Peyer's patch (tissue), 4 donors: Measurements from ENCODE around the gene BCKDHA. TPM values are rescaled to one million over a fixed set of nuclear protein-coding genes. Genes with fewer than 3 reads are reported as not detected.
A peak's percentile ranks its signal among the peaks of the same experiment; 100 is the strongest.

Experiments used
- DNase-seq, 3 donors: peaks; one replicate each; pipeline ENCODE4 v3.0.0-alpha.2; 2017 to 2019
- H3K27ac ChIP-seq, 4 donors: fragments of 200-600 bp; sonication (generic); one replicate each; pipeline ENCODE4 v1.5.1; 2016 to 2019
- H3K27me3 ChIP-seq, 2 donors: fragments of 200-600 bp; sonication (generic); one replicate each; pipeline ENCODE4 v1.5.1; 2019
- H3K36me3 ChIP-seq, 3 donors: fragments of 200-600 bp; sonication (generic); one replicate each; pipeline ENCODE4 v1.5.1; 2016 to 2019
- H3K4me1 ChIP-seq, 4 donors: fragments of 200-600 bp; sonication (generic); one replicate each; pipeline ENCODE4 v1.5.1; 2016 to 2019
- H3K4me3 ChIP-seq, 4 donors: fragments of 200-600 bp; sonication (generic); 1 replicate in 3 of 4; 2 replicates in 1 of 4; pipeline ENCODE4 v1.5.1; 2016 to 2019; ENCODE audit warnings: mild to moderate bottlenecking in 1 of 4
- H3K9me3 ChIP-seq, 4 donors: fragments of 200-600 bp; sonication (generic); one replicate each; pipeline ENCODE4 v1.5.1; 2016 to 2019; ENCODE audit warnings: mild to moderate bottlenecking in 1 of 4
- POLR2A ChIP-seq, 2 donors: fragments of 450-650 bp; IDR thresholded peaks; one replicate each; pipeline ENCODE4 v1.5.1; 2017; ENCODE audit warnings: antibody characterized with exemption in 2 of 2, mild to moderate bottlenecking in 2 of 2, moderate library complexity in 2 of 2
- total RNA-seq, 4 donors: library from RNA; depleted of rRNA; stranded (reverse); fragments of >200 nt; gene quantifications; one replicate each; pipeline ENCODE4 v1.1.0, GENCODE V29; 2016
- TF ChIP-seq, protein P1 (sequence below), 6 experiments: fragments of 450-650 bp in 4 of 6; fragments of 200-600 bp in 2 of 6; sonication (generic) in 1 of 6; IDR thresholded peaks; one replicate each; pipeline ENCODE4 v1.5.1; 2017 to 2019; ENCODE audit warnings: antibody characterized with exemption in 6 of 6, mild to moderate bottlenecking in 3 of 6, moderate library complexity in 1 of 6

Gene BCKDHA
- 10 to 100 TPM; 23.9 to 41.7 (median 30.7) TPM for total RNA-seq

- H3K27ac ChIP-seq, result peak within 1 kb of the TSS; percentile 85 to 97 (median 86)
- H3K4me3 ChIP-seq, result peak within 1 kb of the TSS; percentile 89 to 99 (median 92)
- TF ChIP-seq POLR2A (IDR thresholded peaks at IDR 0.05), result peak; percentile 29 to 62
- TF ChIP-seq, protein P1, sequence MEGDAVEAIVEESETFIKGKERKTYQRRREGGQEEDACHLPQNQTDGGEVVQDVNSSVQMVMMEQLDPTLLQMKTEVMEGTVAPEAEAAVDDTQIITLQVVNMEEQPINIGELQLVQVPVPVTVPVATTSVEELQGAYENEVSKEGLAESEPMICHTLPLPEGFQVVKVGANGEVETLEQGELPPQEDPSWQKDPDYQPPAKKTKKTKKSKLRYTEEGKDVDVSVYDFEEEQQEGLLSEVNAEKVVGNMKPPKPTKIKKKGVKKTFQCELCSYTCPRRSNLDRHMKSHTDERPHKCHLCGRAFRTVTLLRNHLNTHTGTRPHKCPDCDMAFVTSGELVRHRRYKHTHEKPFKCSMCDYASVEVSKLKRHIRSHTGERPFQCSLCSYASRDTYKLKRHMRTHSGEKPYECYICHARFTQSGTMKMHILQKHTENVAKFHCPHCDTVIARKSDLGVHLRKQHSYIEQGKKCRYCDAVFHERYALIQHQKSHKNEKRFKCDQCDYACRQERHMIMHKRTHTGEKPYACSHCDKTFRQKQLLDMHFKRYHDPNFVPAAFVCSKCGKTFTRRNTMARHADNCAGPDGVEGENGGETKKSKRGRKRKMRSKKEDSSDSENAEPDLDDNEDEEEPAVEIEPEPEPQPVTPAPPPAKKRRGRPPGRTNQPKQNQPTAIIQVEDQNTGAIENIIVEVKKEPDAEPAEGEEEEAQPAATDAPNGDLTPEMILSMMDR (IDR thresholded peaks at IDR 0.05), result peak in 3 of 6 experiments; percentile 2 to 24 (median 17)
- H3K27me3 ChIP-seq, result no peaks in the 10 kb centered on the region
- H3K36me3 ChIP-seq, result peaks cover 0 to 5% (median 0%) of the 10 kb centered on the region in 3 donors
- peak; percentile 98 to 100 (median 99) for DNase-seq
- H3K9me3 ChIP-seq, result no peaks in the 10 kb centered on the region
- H3K4me1 ChIP-seq, result peaks cover 0 to 19% (median 4%) of the 10 kb centered on the region in 4 donors
These were observed at the start of gene BCKDHA, which contains the start of gene EXOSC5 for GRCh38 chr19:41397086-41398049. BCKDHA (plus strand) TSS chr19:41397818; CDS start chr19:41397828, 10 bp downstream. EXOSC5 (minus strand) TSS chr19:41397359; CDS start chr19:41397328, 31 bp downstream.

DNA sequence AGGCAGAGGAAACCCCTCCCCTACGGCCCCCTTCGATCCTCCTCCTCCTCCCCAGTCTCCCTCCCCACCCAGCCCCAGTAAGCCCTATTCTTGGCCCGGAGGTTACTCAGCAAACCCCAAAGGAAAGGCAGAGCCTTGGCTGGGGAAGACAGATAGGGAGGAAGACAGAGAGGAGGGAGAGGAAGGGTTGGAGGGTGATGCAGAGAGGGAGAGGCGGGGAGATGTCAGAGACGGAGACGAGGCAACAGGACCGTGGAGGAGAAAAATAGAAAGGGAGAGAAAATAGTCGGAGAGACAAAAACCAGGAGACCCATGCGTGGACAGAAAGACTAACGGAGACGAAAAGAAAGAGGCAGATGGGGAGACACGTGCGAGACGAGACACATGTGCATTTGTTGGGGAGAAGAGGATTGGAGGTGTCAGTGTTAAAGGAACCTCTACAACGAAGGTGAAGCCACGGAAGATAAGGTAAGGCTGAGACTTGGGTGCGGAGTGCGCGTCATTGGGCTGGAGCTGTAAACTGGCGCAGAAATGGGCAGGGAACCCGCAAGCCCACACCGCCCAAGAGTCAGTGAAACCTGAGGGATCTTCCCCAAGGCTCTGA, 46.8 kb upstream of the BCKDHA start:
- no peak for DNase-seq

DNA sequence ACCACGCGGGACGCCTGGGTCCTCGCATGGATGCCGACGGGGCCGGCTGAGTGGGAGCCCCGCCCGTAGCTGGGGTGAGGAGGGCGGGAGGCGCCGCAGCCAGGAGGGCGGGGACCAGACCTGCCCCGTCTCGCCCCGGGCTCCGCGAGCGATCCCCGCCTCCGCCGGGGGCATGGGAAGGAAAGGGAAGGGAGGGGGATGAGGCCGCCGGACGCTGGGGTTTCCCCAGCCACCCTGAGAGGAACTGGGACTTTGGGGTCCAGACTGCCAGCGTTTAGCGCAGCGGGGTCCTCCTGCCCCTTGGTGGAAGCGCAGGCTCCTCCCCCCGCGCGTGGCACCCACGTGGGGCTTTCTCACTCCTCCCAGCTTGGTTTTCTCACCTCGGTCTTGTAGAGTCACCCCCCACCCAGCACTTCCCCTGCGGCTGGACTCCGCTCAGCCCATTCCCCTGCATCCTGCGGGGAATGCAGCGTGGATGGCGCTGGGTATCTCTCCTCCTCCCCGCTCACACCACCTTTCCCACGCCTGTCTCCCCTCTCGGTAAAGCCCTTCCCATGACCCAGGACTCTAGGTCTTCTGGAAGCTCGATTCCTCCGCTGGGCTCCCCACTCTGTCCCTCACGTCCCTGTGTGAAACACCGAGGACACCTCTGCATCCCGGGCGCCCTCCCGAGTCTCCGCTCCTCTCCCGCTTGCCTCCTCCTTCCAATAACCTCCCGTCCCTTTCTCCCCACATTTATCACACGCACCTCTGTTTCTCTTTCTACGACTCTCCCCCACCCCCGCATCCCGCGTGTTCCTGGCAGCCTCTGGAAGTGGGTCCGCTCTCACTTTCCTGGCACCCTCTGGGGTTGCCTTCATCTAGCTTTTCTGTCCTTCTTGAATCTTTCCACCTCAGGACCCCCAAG, 46.0 kb upstream of the BCKDHA start:
- peak; percentile 67 to 94 (median 93) for DNase-seq
- H3K9me3 ChIP-seq, result no peaks in the 10 kb centered on the region
- H3K4me1 ChIP-seq, result peaks cover 0 to 22% (median 8%) of the 10 kb centered on the region in 4 donors
- peaks cover 0 to 14% (median 0%) of the 10 kb centered on the region in 3 donors for H3K36me3 ChIP-seq
- peaks cover 0 to 4% of the 10 kb centered on the region in 2 donors for H3K27me3 ChIP-seq
- H3K27ac ChIP-seq, result peak overlapping the region; percentile 84 to 99 (median 92)
- peak overlapping the region; percentile 84 to 91 (median 88) for H3K4me3 ChIP-seq
- TF ChIP-seq, protein P1 (IDR thresholded peaks at IDR 0.05), result no peak
- TF ChIP-seq POLR2A (IDR thresholded peaks at IDR 0.05), result no peak

More for the DNA sequence above, 46.8 kb upstream of the BCKDHA start:
- TF ChIP-seq, protein P1 (IDR thresholded peaks at IDR 0.05), result no peak
- no peak for TF ChIP-seq POLR2A (IDR thresholded peaks at IDR 0.05)
- Histone ChIP-seq H3K27me3 (peaks cover 0 to 4% of the 10 kb centered on the region in 2 donors), H3K4me3 (peak overlapping the region; percentile 84 to 91 (median 88)), H3K4me1 (peaks cover 0 to 22% (median 8%) of the 10 kb centered on the region in 4 donors), H3K36me3 (peaks cover 0 to 21% (median 0%) of the 10 kb centered on the region in 3 donors), H3K27ac (peak overlapping the region; percentile 84 to 99 (median 92)), H3K9me3 (no peaks in the 10 kb centered on the region)

DNA sequence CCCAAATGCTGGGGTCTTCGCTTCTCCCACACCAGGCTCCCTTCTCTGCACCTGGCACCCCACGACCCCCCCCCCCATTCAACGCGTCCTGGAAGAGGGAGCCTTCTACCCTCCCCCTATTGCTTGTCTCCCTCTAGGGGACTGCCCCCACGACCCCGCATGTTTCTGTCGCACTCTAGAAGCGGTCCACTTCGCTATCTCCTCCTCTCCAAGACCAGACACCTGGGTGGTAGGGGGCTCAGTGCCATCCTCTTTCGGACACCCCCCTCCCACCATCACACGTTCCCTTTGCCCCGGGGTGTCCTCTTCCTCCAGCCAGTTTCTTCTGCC, 45.4 kb upstream of the BCKDHA start:
- no peaks in the 10 kb centered on the region for H3K9me3 ChIP-seq
- H3K27me3 ChIP-seq, result peaks cover 0 to 4% of the 10 kb centered on the region in 2 donors
- peak overlapping the region; percentile 84 to 91 (median 88) for H3K4me3 ChIP-seq
- peaks cover 0 to 22% (median 8%) of the 10 kb centered on the region in 4 donors for H3K4me1 ChIP-seq
- H3K27ac ChIP-seq, result peak overlapping the region; percentile 84 to 99 (median 92)
- H3K36me3 ChIP-seq, result peaks cover 0 to 8% (median 0%) of the 10 kb centered on the region in 3 donors
- no peak for DNase-seq
- TF ChIP-seq, protein P1 (IDR thresholded peaks at IDR 0.05), result no peak
- no peak for TF ChIP-seq POLR2A (IDR thresholded peaks at IDR 0.05)
